Measurements from ENCODE around the gene CPD. TPM values are rescaled to one million over a fixed set of nuclear protein-coding genes. Genes with fewer than 3 reads are reported as not detected.

CPD gene
- total and polyA plus RNA-seq, 2 donors from 2014 or later: 11.6 to 139 TPM

DNA sequence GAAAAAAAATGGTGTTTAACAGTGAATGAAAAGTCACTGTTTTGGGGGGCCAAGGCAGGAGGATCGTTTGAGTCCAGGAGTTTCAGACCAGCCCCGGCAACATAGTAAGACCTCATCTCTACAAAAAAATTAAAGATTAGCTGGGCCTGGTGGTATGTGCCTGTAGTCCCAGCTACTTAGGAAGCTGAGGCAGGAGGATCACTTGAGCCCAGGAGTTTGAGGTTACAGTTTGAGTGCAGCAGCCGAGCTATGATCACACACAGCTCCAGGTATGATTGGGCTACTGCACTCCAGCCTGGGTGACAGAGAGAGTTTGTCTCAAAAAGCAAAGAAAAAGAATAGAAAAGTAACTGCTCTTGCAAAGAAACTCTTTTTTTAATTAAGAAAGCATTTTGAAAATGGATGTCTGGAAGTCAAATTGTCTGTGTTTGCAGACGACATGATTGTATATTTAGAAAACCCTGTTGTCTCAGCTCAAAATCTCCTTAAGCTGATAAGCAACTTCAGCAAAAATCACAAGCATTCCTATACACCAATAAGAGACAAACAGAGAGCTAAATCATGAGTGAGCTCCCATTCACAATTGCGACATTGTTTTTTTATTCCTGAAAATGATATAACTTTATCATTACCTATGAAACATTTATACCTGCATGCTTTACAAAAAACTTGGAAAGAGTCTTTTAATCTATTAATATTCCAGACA lies 20.5 kb upstream of the CPD start:
- Histone ChIP-seq H3K9ac (ENCODE audit: low read length in 3 of 3) (no peak overlapping the region), H3K27me3 (ENCODE audit: control insufficient read depth, insufficient read depth, low read length) (no peaks in the 10 kb centered on the region), H3K27ac (ENCODE audit: low read depth in 2 of 2, low read length in 2 of 2) (no peak overlapping the region), H3K4me1 (ENCODE audit: control insufficient read depth in 2 of 3, insufficient read depth in 2 of 3, low read depth in 1 of 3, low read length in 3 of 3) (no peaks in the 10 kb centered on the region), H3K9me3 (ENCODE audit: control insufficient read depth in 2 of 3, insufficient read depth in 1 of 3, low read length in 3 of 3) (peaks cover 0 to 4% (median 0%) of the 10 kb centered on the region in 3 donors), H3K36me3 (ENCODE audit: control insufficient read depth in 2 of 3, insufficient read depth in 3 of 3, low read length in 3 of 3) (no peaks in the 10 kb centered on the region), H3K4me3 (ENCODE audit: low read length in 3 of 3) (no peak overlapping the region)
- intact Hi-C loops (cut with DNase I): no loop called here
- TF ChIP-seq CTCF (IDR thresholded peaks at IDR 0.05; ENCODE audit: borderline replicate concordance, extremely low read depth, insufficient read depth): no peak
- no peak for DNase-seq
- no peak for FAIRE-seq

DNA sequence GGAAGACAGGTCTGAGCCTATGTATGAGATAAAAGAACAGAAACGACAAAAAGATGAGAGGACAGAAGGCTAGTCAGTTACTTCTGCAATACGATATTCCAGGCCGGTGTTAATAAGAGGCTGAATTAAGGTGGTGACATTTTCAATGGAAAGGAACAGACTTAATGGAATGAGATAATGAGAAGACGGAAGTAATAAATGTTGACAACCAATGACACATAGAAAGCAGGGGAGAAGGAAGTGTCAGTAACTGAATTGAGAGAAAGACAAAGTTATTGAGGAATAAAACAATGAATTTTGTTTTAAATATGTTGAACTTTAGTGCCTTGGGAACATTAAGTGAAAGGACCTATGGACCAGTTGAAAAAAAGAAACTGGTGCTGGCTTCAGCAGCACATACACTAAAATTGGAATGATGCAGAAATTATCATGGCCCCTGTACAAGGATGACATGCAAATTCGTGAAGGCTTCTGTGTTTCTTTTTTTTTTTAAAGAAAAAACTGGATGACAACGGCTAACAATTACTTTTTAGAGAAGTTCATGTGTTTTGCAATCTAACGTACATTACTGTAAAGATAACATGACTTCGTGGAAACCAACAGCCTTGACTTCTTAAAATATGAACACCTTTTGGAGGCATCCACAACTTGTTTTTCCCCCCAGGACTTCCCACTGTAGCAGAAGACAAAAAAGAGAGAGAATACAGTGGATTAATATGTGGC lies 18.5 kb upstream of the CPD start:
- intact Hi-C loops (cut with DNase I): no loop called here
- Histone ChIP-seq H3K9ac (ENCODE audit: low read length in 3 of 3) (no peak overlapping the region), H3K4me3 (ENCODE audit: low read length in 3 of 3) (no peak overlapping the region), H3K9me3 (ENCODE audit: control insufficient read depth in 2 of 3, insufficient read depth in 1 of 3, low read length in 3 of 3) (peaks cover 0 to 4% (median 0%) of the 10 kb centered on the region in 3 donors), H3K27me3 (ENCODE audit: control insufficient read depth, insufficient read depth, low read length) (no peaks in the 10 kb centered on the region), H3K4me1 (ENCODE audit: control insufficient read depth in 2 of 3, insufficient read depth in 2 of 3, low read depth in 1 of 3, low read length in 3 of 3) (no peaks in the 10 kb centered on the region), H3K36me3 (ENCODE audit: control insufficient read depth in 2 of 3, insufficient read depth in 3 of 3, low read length in 3 of 3) (no peaks in the 10 kb centered on the region), H3K27ac (ENCODE audit: low read depth in 2 of 2, low read length in 2 of 2) (no peak overlapping the region)
- DNase-seq (no peak), FAIRE-seq (no peak)
- TF ChIP-seq CTCF (IDR thresholded peaks at IDR 0.05; ENCODE audit: borderline replicate concordance, extremely low read depth, insufficient read depth): no peak

GRCh38 chr17:30361766-30362279 lies 16.9 kb upstream of the CPD start:
- no peak for DNase-seq
- H3K4me3 ChIP-seq (ENCODE audit: low read length in 3 of 3): no peak overlapping the region
- intact Hi-C loops (cut with DNase I): no loop called here
- H3K36me3 ChIP-seq (ENCODE audit: control insufficient read depth in 2 of 3, insufficient read depth in 3 of 3, low read length in 3 of 3): no peaks in the 10 kb centered on the region
- no peak overlapping the region for H3K9ac ChIP-seq (ENCODE audit: low read length in 3 of 3)
- no peak for FAIRE-seq
- no peak for TF ChIP-seq CTCF (IDR thresholded peaks at IDR 0.05; ENCODE audit: borderline replicate concordance, extremely low read depth, insufficient read depth)
- H3K9me3 ChIP-seq (ENCODE audit: control insufficient read depth in 2 of 3, insufficient read depth in 1 of 3, low read length in 3 of 3): peaks cover 0 to 4% (median 0%) of the 10 kb centered on the region in 3 donors
- no peaks in the 10 kb centered on the region for H3K4me1 ChIP-seq (ENCODE audit: control insufficient read depth in 2 of 3, insufficient read depth in 2 of 3, low read depth in 1 of 3, low read length in 3 of 3)
- H3K27ac ChIP-seq (ENCODE audit: low read depth in 2 of 2, low read length in 2 of 2): no peak overlapping the region
- no peaks in the 10 kb centered on the region for H3K27me3 ChIP-seq (ENCODE audit: control insufficient read depth, insufficient read depth, low read length)
